ENCODE measurements around the gene KPNA2. TPM values are rescaled to one million over a fixed set of nuclear protein-coding genes. Genes with fewer than 3 reads are reported as not detected.
"Not testable (repeated sequence)": the region's sequence is repeated elsewhere in the genome, so short reads cannot be mapped to it uniquely, and the experiment has no call there.

The KPNA2 gene
- total RNA-seq, 1 experiment from 2014 or later, result 111 TPM

DNA sequence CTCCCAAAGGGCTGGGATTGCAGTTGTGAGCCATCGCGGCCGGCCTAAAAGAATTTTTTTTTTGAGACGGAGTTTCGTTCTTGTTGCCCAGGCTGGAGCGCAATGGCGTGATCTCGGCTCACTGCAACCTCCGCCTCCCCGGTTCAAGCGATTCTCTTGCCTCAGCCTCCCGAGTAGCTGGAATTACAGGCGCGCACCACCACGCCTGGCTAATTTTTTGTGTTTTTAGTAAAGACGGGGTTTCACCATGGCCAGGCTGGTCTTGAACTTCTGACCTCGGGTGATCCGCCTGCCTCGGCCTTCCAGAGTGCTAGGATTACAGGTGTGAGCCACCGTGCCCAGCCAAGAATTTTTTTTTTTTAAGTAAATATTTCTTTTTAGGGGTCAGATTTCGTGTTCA, 17.0 kb upstream of the KPNA2 start:
- in situ Hi-C loops (cut with HindIII; ENCODE audit: low pct_unique_long_range_greater_than_20kb, low sequenced_read_pairs), result not testable (repeated sequence)

DNA sequence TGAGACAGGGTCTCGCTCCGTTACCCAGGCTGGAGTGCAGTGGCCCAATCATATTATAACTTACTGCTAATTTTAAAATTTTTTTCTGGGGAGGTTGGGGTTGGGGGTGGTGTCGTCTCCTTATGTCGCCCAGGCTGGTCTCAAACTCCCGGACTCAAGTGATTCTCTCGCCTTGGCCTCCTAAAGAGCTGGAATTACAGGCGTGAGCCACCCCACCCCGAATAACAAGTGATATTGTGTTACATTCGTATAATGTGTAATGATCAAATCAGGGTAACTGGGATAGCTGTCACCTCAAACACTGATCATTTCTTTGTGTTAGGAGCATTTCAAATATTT, 16.2 kb upstream of the KPNA2 start:
- no peak for DNase-seq (ENCODE audit: low read depth)
- in situ Hi-C loops (cut with HindIII; ENCODE audit: low pct_unique_long_range_greater_than_20kb, low sequenced_read_pairs), result no loop called here

More for the DNA sequence above, 17.0 kb upstream of the KPNA2 start:
- not testable (repeated sequence) for DNase-seq (ENCODE audit: low read depth)

DNA sequence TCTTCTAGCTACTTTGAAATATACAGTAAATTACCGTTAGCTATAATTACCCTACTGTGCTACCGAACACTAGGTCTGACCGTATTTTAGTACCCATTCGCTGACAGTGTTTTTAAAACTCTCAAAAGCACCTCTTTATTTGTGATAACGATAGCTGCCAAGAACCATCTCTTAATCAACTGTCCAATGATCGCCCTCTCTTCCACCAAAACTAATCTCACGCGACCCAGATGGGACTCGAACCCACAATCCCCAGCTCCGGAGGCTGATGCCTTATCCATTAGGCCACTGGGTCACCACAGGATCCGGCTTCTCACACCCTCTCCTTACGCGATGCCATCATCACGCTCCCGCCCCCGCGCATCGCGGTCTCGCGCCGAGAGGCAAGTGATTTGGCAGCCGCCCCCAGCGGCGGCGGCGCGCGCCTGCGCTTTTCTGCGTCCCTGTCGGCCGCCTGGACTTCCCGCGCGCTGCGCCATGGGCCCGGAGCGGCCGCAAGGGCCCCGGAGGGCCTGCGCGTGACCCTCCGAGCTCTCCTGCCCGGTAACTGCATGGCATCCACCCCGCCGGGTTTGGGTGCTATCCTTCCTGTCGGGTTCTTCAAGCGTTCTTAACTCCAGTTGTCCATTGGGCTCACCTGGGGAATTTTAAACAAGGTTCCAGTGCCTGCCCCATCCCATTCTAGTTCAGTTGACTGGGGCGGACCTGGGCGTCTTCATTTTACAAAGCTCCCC, 15.7 kb upstream of the KPNA2 start:
- in situ Hi-C loops (cut with HindIII; ENCODE audit: low pct_unique_long_range_greater_than_20kb, low sequenced_read_pairs), result no loop called here
- DNase-seq (ENCODE audit: low read depth), result peak; percentile 97

DNA sequence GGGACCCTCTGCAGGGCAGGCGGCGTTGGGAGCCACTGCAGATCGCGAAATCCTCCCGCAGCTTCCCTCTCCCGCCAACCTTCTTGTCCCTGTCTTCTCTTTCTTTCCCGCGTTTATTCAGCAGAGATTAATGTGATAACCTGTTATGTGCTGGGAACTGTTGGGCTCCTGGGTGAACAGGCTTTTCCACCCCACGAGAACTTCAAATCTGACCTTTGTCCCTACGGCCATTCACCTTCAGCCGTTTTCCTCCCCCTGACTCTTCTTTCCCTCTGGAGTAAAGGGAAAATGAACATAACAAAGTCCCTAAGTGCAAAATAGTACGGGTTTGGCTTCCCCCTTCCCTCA, 15.2 kb upstream of the KPNA2 start:
- in situ Hi-C loops (cut with HindIII; ENCODE audit: low pct_unique_long_range_greater_than_20kb, low sequenced_read_pairs), result no loop called here
- DNase-seq (ENCODE audit: low read depth), result no peak

GRCh38 chr17:68020791-68021190, 14.7 kb upstream of the KPNA2 start:
- in situ Hi-C loops (cut with HindIII; ENCODE audit: low pct_unique_long_range_greater_than_20kb, low sequenced_read_pairs); DNase-seq (ENCODE audit: low read depth): not testable (repeated sequence)

DNA sequence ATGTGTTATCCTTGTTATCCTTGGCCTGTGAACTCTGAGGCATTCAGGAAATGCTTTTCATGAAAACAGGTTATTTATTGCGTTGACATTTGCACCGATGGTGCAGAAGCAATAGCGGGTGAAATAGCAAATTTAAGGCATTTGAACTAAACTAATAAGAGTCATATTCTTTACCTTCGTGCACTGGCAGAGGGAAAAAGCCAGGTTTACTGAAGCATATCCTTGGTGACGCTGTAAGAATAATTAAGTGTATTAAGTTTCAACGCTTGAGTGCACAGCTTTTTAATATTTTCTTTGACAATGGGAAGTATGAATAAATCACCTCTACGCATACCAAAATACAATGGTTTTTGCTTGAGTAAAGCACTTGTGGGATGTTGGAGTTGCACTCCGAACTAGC, 13.6 kb upstream of the KPNA2 start:
- in situ Hi-C loops (cut with HindIII; ENCODE audit: low pct_unique_long_range_greater_than_20kb, low sequenced_read_pairs), result no loop called here
- no peak for DNase-seq (ENCODE audit: low read depth)

DNA sequence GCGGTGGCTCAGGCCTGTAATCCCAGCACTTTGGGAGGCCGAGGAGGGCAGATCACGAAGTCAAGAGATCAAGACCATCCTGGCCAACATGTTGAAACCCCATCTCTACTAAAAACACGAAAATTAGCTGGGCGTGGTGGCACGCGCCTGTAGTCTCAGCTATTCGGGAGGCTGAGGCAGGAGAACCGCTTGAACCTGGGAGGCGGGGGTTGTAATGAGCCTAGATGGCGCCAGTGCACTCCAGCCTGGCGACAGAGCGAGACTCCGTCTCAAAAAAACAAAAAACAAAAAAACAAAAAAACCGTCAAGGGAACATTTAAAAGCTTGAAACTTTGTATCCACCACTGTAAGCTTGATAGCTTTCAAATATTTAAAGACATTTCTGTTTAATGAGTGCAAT, 13.0 kb upstream of the KPNA2 start:
- DNase-seq (ENCODE audit: low read depth); in situ Hi-C loops (cut with HindIII; ENCODE audit: low pct_unique_long_range_greater_than_20kb, low sequenced_read_pairs): not testable (repeated sequence)

DNA sequence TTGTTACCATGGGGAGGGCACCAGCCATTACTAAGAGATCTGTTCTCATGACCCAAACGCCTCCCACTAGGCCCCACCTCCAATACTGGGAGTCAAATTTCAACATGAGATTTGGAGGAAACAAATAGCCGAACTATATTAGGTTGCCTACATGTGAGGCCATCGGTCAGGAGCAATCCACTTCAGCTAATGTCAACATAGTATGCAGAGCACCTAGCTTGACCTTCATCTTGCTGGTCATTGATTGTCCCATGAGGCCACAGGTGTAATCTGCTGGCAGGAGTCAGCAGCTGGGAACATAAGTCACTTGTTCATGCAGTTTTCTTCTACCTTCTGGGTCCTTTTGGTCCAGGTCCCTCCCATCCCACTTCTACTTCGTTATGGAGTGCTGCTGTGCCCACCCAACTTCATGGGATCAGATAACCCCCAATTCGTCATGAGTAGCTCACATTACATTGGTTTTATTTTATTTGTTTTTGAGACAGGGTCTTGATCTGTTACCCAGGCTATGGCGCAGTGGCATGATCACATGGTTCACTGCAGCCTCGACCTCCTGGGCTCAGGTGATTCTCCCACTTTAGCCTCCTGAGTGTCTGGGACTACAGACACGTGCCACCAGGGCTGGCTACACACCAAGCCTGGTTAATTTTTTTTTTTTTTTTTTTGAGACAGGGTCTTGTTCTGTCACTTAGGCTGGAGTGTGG, 5.9 kb upstream of the KPNA2 start:
- peak; percentile 42 for DNase-seq (ENCODE audit: low read depth)
- in situ Hi-C loops (cut with HindIII; ENCODE audit: low pct_unique_long_range_greater_than_20kb, low sequenced_read_pairs), result no loop called here

- peak; percentile 90 for DNase-seq (ENCODE audit: low read depth)
- in situ Hi-C loops (cut with HindIII; ENCODE audit: low pct_unique_long_range_greater_than_20kb, low sequenced_read_pairs), result no loop called here
Measured at GRCh38 chr17:68033636-68034451, 1.7 kb upstream of the KPNA2 start.

GRCh38 chr17:68034452-68034776, 1.1 kb upstream of the KPNA2 start:
- no peak for DNase-seq (ENCODE audit: low read depth)
- in situ Hi-C loops (cut with HindIII; ENCODE audit: low pct_unique_long_range_greater_than_20kb, low sequenced_read_pairs), result no loop called here

- no peak for DNase-seq (ENCODE audit: low read depth)
- in situ Hi-C loops (cut with HindIII; ENCODE audit: low pct_unique_long_range_greater_than_20kb, low sequenced_read_pairs), result no loop called here
Measured at GRCh38 chr17:68035131-68035522, 408 bp upstream of the KPNA2 start.

GRCh38 chr17:68036304-68037147, 991 bp downstream of the KPNA2 start:
- in situ Hi-C loops (cut with HindIII; ENCODE audit: low pct_unique_long_range_greater_than_20kb, low sequenced_read_pairs), result no loop called here
- DNase-seq (ENCODE audit: low read depth), result no peak

GRCh38 chr17:68047153-68047846, 11.8 kb downstream of the KPNA2 start:
- in situ Hi-C loops (cut with HindIII; ENCODE audit: low pct_unique_long_range_greater_than_20kb, low sequenced_read_pairs), result no loop called here
- no peak for DNase-seq (ENCODE audit: low read depth)

- DNase-seq (ENCODE audit: low read depth); in situ Hi-C loops (cut with HindIII; ENCODE audit: low pct_unique_long_range_greater_than_20kb, low sequenced_read_pairs): not testable (repeated sequence)
Measured at GRCh38 chr17:68047890-68048542, 12.5 kb downstream of the KPNA2 start.

GRCh38 chr17:68048996-68049395, 13.5 kb downstream of the KPNA2 start:
- no peak for DNase-seq (ENCODE audit: low read depth)
- in situ Hi-C loops (cut with HindIII; ENCODE audit: low pct_unique_long_range_greater_than_20kb, low sequenced_read_pairs), result no loop called here

GRCh38 chr17:68049812-68050437, 14.4 kb downstream of the KPNA2 start:
- in situ Hi-C loops (cut with HindIII; ENCODE audit: low pct_unique_long_range_greater_than_20kb, low sequenced_read_pairs); DNase-seq (ENCODE audit: low read depth): not testable (repeated sequence)
